GM12878 (cell line): ENCODE data around the gene MARCHF4.

ENCODE experiments used
- CHD4 ChIP-seq: fragments of 200-600 bp; sonication (generic); IDR thresholded peaks from 2 replicates; pipeline ENCODE4 v1.6.1; 2016; ENCODE audit warnings: mild to moderate bottlenecking
- CREM ChIP-seq: IDR thresholded peaks from 2 replicates; pipeline ENCODE4 v1.6.1; 2014; ENCODE audit warnings: antibody characterized with exemption, low read depth
- CTCF ChIP-seq, 3 experiments: IDR thresholded peaks in 2 of 3; conservative IDR thresholded peaks in 1 of 3; 2 replicates each; pipeline ENCODE4 v1.5.1; 2011; ENCODE audit warnings: low read depth in 3 of 3, low read length in 3 of 3, mild to moderate bottlenecking in 3 of 3, control low read depth in 2 of 3, moderate library complexity in 2 of 3, inconsistent platforms in 1 of 3, mixed read lengths in 1 of 3; ENCODE audit not compliant: control insufficient read depth in 2 of 3, insufficient read depth in 1 of 3; ENCODE audit errors: extremely low read depth in 1 of 3
- ELK1 ChIP-seq: IDR thresholded peaks from 2 replicates; pipeline ENCODE4 v1.6.1; 2012; ENCODE audit warnings: low read depth, low read length, improper control_type of control experiment
- PKNOX1 ChIP-seq: fragments of 450-650 bp; IDR thresholded peaks from 2 replicates; pipeline ENCODE4 v1.6.1; 2016; ENCODE audit warnings: mild to moderate bottlenecking
- POLR2A ChIP-seq: IDR thresholded peaks from 2 replicates; pipeline ENCODE4 v1.6.1; 2011; ENCODE audit warnings: low read depth, mild to moderate bottlenecking, low read length
- REST ChIP-seq: IDR thresholded peaks from 2 replicates; pipeline ENCODE4 v1.6.1; 2012; ENCODE audit warnings: mild to moderate bottlenecking, low read depth, low read length
- ZBTB11 ChIP-seq: fragments of 450-650 bp; formaldehyde crosslinking; IDR thresholded peaks from 2 replicates; pipeline ENCODE4 v1.5.0; 2022; ENCODE audit warnings: mild to moderate bottlenecking, missing genetic modification characterization

- no peak for TF ChIP-seq CTCF (IDR thresholded peaks at IDR 0.05 in 2 of 3, conservative IDR thresholded peaks at IDR 0.05 in 1 of 3; ENCODE audit: control insufficient read depth in 2 of 3, extremely low read depth in 1 of 3, insufficient read depth in 1 of 3, low read depth in 3 of 3, low read length in 3 of 3)
- no peak for TF ChIP-seq POLR2A
- no peak for TF ChIP-seq CHD4
- no peak for TF ChIP-seq ZBTB11
- TF ChIP-seq PKNOX1 = no peak
- no peak for TF ChIP-seq ELK1
- no peak for TF ChIP-seq CREM
- TF ChIP-seq REST = no peak
Observed at GRCh38 chr2:216372761-216373291, 543 bp upstream of the MARCHF4 start.
